ENCODE results near the gene TBCD. TPM values are rescaled to one million over a fixed set of nuclear protein-coding genes. Genes with fewer than 3 reads are reported as not detected.
"Not testable (repeated sequence)": the region's sequence is repeated elsewhere in the genome, so short reads cannot be mapped to it uniquely, and the experiment has no call there.

The TBCD gene
- total and polyA plus RNA-seq, 2 donors (not counting 1 experiment from before 2014, with no cell fraction given) = 22.1 to 36.7 TPM

- no peak for DNase-seq (ENCODE audit: low read depth in 2 of 2)
- Histone ChIP-seq H3K9me3 (ENCODE audit: control insufficient read depth, insufficient read depth, low read depth, low read length) (peaks cover 3% of the 10 kb centered on the region), H3K36me3 (ENCODE audit: control insufficient read depth, insufficient read depth, low read length) (peaks cover 4% of the 10 kb centered on the region), H2AFZ (ENCODE audit: low read length) (no peak overlapping the region), H3K79me2 (ENCODE audit: control insufficient read depth, insufficient read depth, low read length) (no peaks in the 10 kb centered on the region), H3K9ac (ENCODE audit: insufficient read depth, low read length) (no peak overlapping the region), H3K4me1 (ENCODE audit: control insufficient read depth, extremely low read depth, insufficient read depth, low read length) (no peaks in the 10 kb centered on the region), H3K27ac (ENCODE audit: insufficient read depth, low read length) (no peak overlapping the region), H3K27me3 (ENCODE audit: control insufficient read depth, insufficient read depth, low read length) (no peaks in the 10 kb centered on the region), H4K20me1 (ENCODE audit: control insufficient read depth, extremely low read depth, insufficient read depth, low read length) (no peaks in the 10 kb centered on the region), H3K4me3 (replicated peaks in 1 of 4; ENCODE audit: control extremely low read depth in 1 of 4, insufficient read depth in 1 of 4, low read depth in 3 of 4, low read length in 4 of 4) (no peak overlapping the region), H3K4me2 (ENCODE audit: extremely low read depth, insufficient read depth, low read length) (no peak overlapping the region)
- TF ChIP-seq, protein P1, sequence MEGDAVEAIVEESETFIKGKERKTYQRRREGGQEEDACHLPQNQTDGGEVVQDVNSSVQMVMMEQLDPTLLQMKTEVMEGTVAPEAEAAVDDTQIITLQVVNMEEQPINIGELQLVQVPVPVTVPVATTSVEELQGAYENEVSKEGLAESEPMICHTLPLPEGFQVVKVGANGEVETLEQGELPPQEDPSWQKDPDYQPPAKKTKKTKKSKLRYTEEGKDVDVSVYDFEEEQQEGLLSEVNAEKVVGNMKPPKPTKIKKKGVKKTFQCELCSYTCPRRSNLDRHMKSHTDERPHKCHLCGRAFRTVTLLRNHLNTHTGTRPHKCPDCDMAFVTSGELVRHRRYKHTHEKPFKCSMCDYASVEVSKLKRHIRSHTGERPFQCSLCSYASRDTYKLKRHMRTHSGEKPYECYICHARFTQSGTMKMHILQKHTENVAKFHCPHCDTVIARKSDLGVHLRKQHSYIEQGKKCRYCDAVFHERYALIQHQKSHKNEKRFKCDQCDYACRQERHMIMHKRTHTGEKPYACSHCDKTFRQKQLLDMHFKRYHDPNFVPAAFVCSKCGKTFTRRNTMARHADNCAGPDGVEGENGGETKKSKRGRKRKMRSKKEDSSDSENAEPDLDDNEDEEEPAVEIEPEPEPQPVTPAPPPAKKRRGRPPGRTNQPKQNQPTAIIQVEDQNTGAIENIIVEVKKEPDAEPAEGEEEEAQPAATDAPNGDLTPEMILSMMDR (conservative IDR thresholded peaks at IDR 0.05 in 1 of 2, IDR thresholded peaks at IDR 0.05 in 1 of 2; ENCODE audit: low read depth in 1 of 2, low read length in 2 of 2) = no peak
- TF ChIP-seq EZH2 (IDR thresholded peaks at IDR 0.05; ENCODE audit: low read length, missing control alignments) = no peak
Observed at GRCh38 chr17:82743344-82744219, 8.3 kb upstream of the TBCD start.

DNA sequence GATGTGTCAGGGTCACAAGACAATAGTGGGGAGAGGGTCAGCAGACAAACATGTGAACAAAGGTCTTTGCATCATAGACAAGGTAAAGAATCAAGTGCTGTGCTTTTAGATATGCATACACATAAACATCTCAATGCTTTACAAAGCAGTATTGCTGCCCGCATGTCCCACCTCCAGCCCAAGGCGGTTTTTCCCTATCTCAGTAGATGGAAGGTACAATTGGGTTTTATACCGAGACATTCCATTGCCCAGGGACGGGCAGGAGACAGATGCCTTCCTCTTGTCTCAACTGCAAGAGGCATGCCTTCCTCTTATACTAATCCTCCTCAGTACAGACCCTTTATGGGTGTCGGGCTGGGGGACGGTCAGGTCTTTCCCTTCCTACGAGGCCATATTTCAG lies 7.1 kb upstream of the TBCD start:
- not testable (repeated sequence) for H3K9ac ChIP-seq (ENCODE audit: insufficient read depth, low read length); H3K36me3 ChIP-seq (ENCODE audit: control insufficient read depth, insufficient read depth, low read length); H3K9me3 ChIP-seq (ENCODE audit: control insufficient read depth, insufficient read depth, low read depth, low read length); H3K4me2 ChIP-seq (ENCODE audit: extremely low read depth, insufficient read depth, low read length); DNase-seq (ENCODE audit: low read depth in 2 of 2); H3K27ac ChIP-seq (ENCODE audit: insufficient read depth, low read length); H3K27me3 ChIP-seq (ENCODE audit: control insufficient read depth, insufficient read depth, low read length); H3K4me1 ChIP-seq (ENCODE audit: control insufficient read depth, extremely low read depth, insufficient read depth, low read length); H3K4me3 ChIP-seq (replicated peaks in 1 of 4; ENCODE audit: control extremely low read depth in 1 of 4, insufficient read depth in 1 of 4, low read depth in 3 of 4, low read length in 4 of 4); H3K79me2 ChIP-seq (ENCODE audit: control insufficient read depth, insufficient read depth, low read length); H4K20me1 ChIP-seq (ENCODE audit: control insufficient read depth, extremely low read depth, insufficient read depth, low read length); H2AFZ ChIP-seq (ENCODE audit: low read length)

GRCh38 chr17:82745524-82745923 lies 6.3 kb upstream of the TBCD start:
- Histone ChIP-seq H3K9ac (ENCODE audit: insufficient read depth, low read length) (no peak overlapping the region), H3K4me2 (ENCODE audit: extremely low read depth, insufficient read depth, low read length) (no peak overlapping the region), H3K27me3 (ENCODE audit: control insufficient read depth, insufficient read depth, low read length) (no peaks in the 10 kb centered on the region), H3K27ac (ENCODE audit: insufficient read depth, low read length) (no peak overlapping the region), H3K79me2 (ENCODE audit: control insufficient read depth, insufficient read depth, low read length) (no peaks in the 10 kb centered on the region), H3K9me3 (ENCODE audit: control insufficient read depth, insufficient read depth, low read depth, low read length) (peaks cover 3% of the 10 kb centered on the region), H2AFZ (ENCODE audit: low read length) (no peak overlapping the region), H4K20me1 (ENCODE audit: control insufficient read depth, extremely low read depth, insufficient read depth, low read length) (no peaks in the 10 kb centered on the region), H3K4me1 (ENCODE audit: control insufficient read depth, extremely low read depth, insufficient read depth, low read length) (no peaks in the 10 kb centered on the region), H3K36me3 (ENCODE audit: control insufficient read depth, insufficient read depth, low read length) (peaks cover 4% of the 10 kb centered on the region), H3K4me3 (replicated peaks in 1 of 4; ENCODE audit: control extremely low read depth in 1 of 4, insufficient read depth in 1 of 4, low read depth in 3 of 4, low read length in 4 of 4) (no peak overlapping the region)
- TF ChIP-seq EZH2 (IDR thresholded peaks at IDR 0.05; ENCODE audit: low read length, missing control alignments) = no peak
- TF ChIP-seq, protein P1 (conservative IDR thresholded peaks at IDR 0.05 in 1 of 2, IDR thresholded peaks at IDR 0.05 in 1 of 2; ENCODE audit: low read depth in 1 of 2, low read length in 2 of 2) = no peak
- DNase-seq (ENCODE audit: low read depth in 2 of 2) = no peak

All from fibroblast of lung (primary cell).